DND-41 (cell line): ENCODE results near the gene SH2D3C.

ENCODE experiments used
- ATAC-seq: fragments of 200-7000 bp; cut with Tn5 transposase; 3 replicates; pipeline ENCODE4 v1.9.1; 2021; ENCODE audit warnings: low read depth; ENCODE audit not compliant: insufficient read depth
- DNase-seq: peaks from one replicate; pipeline ENCODE4 v3.0.0-alpha.2; 2020
- H2AFZ ChIP-seq: 2 replicates; pipeline ENCODE4 v1.6.0; 2012; ENCODE audit warnings: low read depth, low read length
- H3K27ac ChIP-seq: 2 replicates; pipeline ENCODE4 v1.5.1; 2012; ENCODE audit warnings: low read length, inconsistent platforms
- H3K27me3 ChIP-seq: fragments of 200-600 bp; sonication (generic); 2 replicates; pipeline ENCODE4 v1.6.0; 2012; ENCODE audit warnings: low read length, mild to moderate bottlenecking, inconsistent platforms; ENCODE audit not compliant: insufficient read depth, poor library complexity
- H3K36me3 ChIP-seq: 2 replicates; pipeline ENCODE4 v1.5.1; 2012; ENCODE audit warnings: low read length, inconsistent platforms; ENCODE audit not compliant: insufficient read depth
- H3K4me1 ChIP-seq: 2 replicates; pipeline ENCODE4 v1.5.1; 2012; ENCODE audit warnings: mild to moderate bottlenecking, low read length; ENCODE audit not compliant: insufficient read depth
- H3K4me2 ChIP-seq: 2 replicates; pipeline ENCODE4 v1.6.0; 2012; ENCODE audit warnings: mild to moderate bottlenecking, moderate library complexity, low read length, inconsistent platforms; ENCODE audit not compliant: insufficient read depth
- H3K4me3 ChIP-seq, 2 experiments: fragments of 200-600 bp in 1 of 2; shearing (Covaris generic) in 1 of 2; 2 replicates each; pipeline ENCODE4 v1.5.1; 2012 to 2016; ENCODE audit warnings: inconsistent platforms in 2 of 2, low read length in 2 of 2, mild to moderate bottlenecking in 2 of 2, low read depth in 1 of 2, moderate library complexity in 1 of 2
- H3K79me2 ChIP-seq: 2 replicates; pipeline ENCODE4 v1.6.0; 2012; ENCODE audit warnings: low read length, inconsistent platforms; ENCODE audit not compliant: insufficient read depth
- H3K9ac ChIP-seq: 2 replicates; pipeline ENCODE4 v1.6.0; 2012; ENCODE audit warnings: low read depth, mild to moderate bottlenecking, inconsistent platforms, low read length, moderate library complexity
- H3K9me3 ChIP-seq: 2 replicates; pipeline ENCODE4 v1.5.1; 2012; ENCODE audit warnings: low read length, moderate library complexity, mild to moderate bottlenecking, inconsistent platforms; ENCODE audit not compliant: insufficient read depth, severe bottlenecking
- H4K20me1 ChIP-seq: 2 replicates; pipeline ENCODE4 v1.6.0; 2012; ENCODE audit warnings: low read length; ENCODE audit not compliant: insufficient read depth
- CTCF ChIP-seq: IDR thresholded peaks from 2 replicates; pipeline ENCODE4 v1.5.1; 2012; ENCODE audit warnings: borderline replicate concordance, low read length, moderate library complexity, mild to moderate bottlenecking; ENCODE audit not compliant: poor library complexity, severe bottlenecking; ENCODE audit errors: extremely low read depth
- EZH2 ChIP-seq: IDR thresholded peaks from 3 replicates; pipeline ENCODE4 v1.6.1; 2012; ENCODE audit warnings: borderline replicate concordance, low read depth, mild to moderate bottlenecking, moderate library complexity, low read length, inconsistent platforms; ENCODE audit not compliant: severe bottlenecking

SH2D3C gene

GRCh38 chr9:127698386-127698785 is 80.1 kb downstream of the SH2D3C start:
- Histone ChIP-seq H3K27me3 (no peaks in the 10 kb centered on the region), H3K4me3 (no peak overlapping the region), H3K4me1 (no peaks in the 10 kb centered on the region), H3K9me3 (no peaks in the 10 kb centered on the region), H3K36me3 (no peaks in the 10 kb centered on the region), H3K79me2 (no peaks in the 10 kb centered on the region), H4K20me1 (no peaks in the 10 kb centered on the region), H3K4me2 (no peak overlapping the region), H2AFZ (no peak overlapping the region), H3K27ac (no peak overlapping the region), H3K9ac (no peak overlapping the region)
- DNase-seq (no peak), ATAC-seq (no peak)
- TF ChIP-seq EZH2, result no peak
- no peak for TF ChIP-seq CTCF

GRCh38 chr9:127697575-127697974 is 80.9 kb downstream of the SH2D3C start:
- Histone ChIP-seq H3K9ac (no peak overlapping the region), H3K27ac (no peak overlapping the region), H3K4me1 (no peaks in the 10 kb centered on the region), H3K9me3 (no peaks in the 10 kb centered on the region), H3K79me2 (no peaks in the 10 kb centered on the region), H3K4me2 (no peak overlapping the region), H4K20me1 (no peaks in the 10 kb centered on the region), H3K36me3 (no peaks in the 10 kb centered on the region), H3K4me3 (no peak overlapping the region), H3K27me3 (no peaks in the 10 kb centered on the region), H2AFZ (no peak overlapping the region)
- TF ChIP-seq CTCF (no peak), EZH2 (no peak)
- ATAC-seq (no peak), DNase-seq (no peak)

GRCh38 chr9:127694890-127695720 is 83.4 kb downstream of the SH2D3C start:
- no peaks in the 10 kb centered on the region for H3K27me3 ChIP-seq
- H3K36me3 ChIP-seq, result no peaks in the 10 kb centered on the region
- no peak overlapping the region for H3K4me3 ChIP-seq
- no peak overlapping the region for H3K27ac ChIP-seq
- no peak overlapping the region for H3K4me2 ChIP-seq
- no peaks in the 10 kb centered on the region for H3K4me1 ChIP-seq
- no peaks in the 10 kb centered on the region for H3K79me2 ChIP-seq
- DNase-seq, result no peak
- H3K9ac ChIP-seq, result no peak overlapping the region
- no peaks in the 10 kb centered on the region for H4K20me1 ChIP-seq
- no peak for ATAC-seq
- no peak overlapping the region for H2AFZ ChIP-seq
- H3K9me3 ChIP-seq, result no peaks in the 10 kb centered on the region
- no peak for TF ChIP-seq EZH2
- no peak for TF ChIP-seq CTCF
